Neural cell (in vitro differentiated cells): ENCODE results near the gene ATP2B2. TPM values are rescaled to one million over a fixed set of nuclear protein-coding genes. Genes with fewer than 3 reads are reported as not detected.

Experiments used
- H2AFZ ChIP-seq: fragments of 200-600, 300-800 bp; sonication (generic), shearing (Covaris generic); 2 replicates; pipeline ENCODE4 v1.6.0; 2014; ENCODE audit warnings: low read depth, mild to moderate bottlenecking, antibody characterized with exemption, low read length, moderate library complexity
- H3F3A ChIP-seq: fragments of 200-600 bp; shearing (Covaris generic); 2 replicates; pipeline ENCODE4 v1.6.1; 2016; ENCODE audit warnings: mild to moderate bottlenecking, moderate library complexity, mixed read lengths, antibody characterized with exemption, low read length; ENCODE audit not compliant: insufficient read depth, poor library complexity, severe bottlenecking
- H3K27ac ChIP-seq: fragments of 200-600, 300-800 bp; sonication (generic), shearing (Covaris generic); 2 replicates; pipeline ENCODE4 v1.5.1; 2014; ENCODE audit warnings: mild to moderate bottlenecking, low read length, moderate library complexity
- H3K27me3 ChIP-seq: fragments of 300-800, 200-600 bp; sonication (generic), shearing (Covaris generic); 2 replicates; pipeline ENCODE4 v1.6.0; 2014; ENCODE audit warnings: mild to moderate bottlenecking, low read depth, low read length, moderate library complexity; ENCODE audit not compliant: insufficient read depth
- H3K36me3 ChIP-seq: fragments of 300-800, 200-600 bp; sonication (generic), shearing (Covaris generic); 2 replicates; pipeline ENCODE4 v1.5.1; 2014; ENCODE audit warnings: mild to moderate bottlenecking, antibody characterized with exemption, low read length, moderate library complexity; ENCODE audit not compliant: insufficient read depth
- H3K4me2 ChIP-seq: fragments of 300-800, 200-600 bp; sonication (generic), shearing (Covaris generic); 2 replicates; pipeline ENCODE4 v1.6.0; 2014; ENCODE audit warnings: mild to moderate bottlenecking, low read length
- H3K4me3 ChIP-seq: fragments of 300-800, 200-600 bp; sonication (generic), shearing (Covaris generic); 2 replicates; pipeline ENCODE4 v1.5.1; 2014; ENCODE audit warnings: mild to moderate bottlenecking, low read length, moderate library complexity
- H3K79me2 ChIP-seq: fragments of 200-600 bp; shearing (Covaris generic); replicated peaks from 2 replicates; pipeline ENCODE4 v1.6.0; 2014; ENCODE audit warnings: mild to moderate bottlenecking, low read length, moderate library complexity; ENCODE audit not compliant: insufficient read depth
- H3K9ac ChIP-seq: fragments of 300-800, 200-600 bp; sonication (generic), shearing (Covaris generic); 2 replicates; pipeline ENCODE4 v1.6.1; 2016; ENCODE audit warnings: mild to moderate bottlenecking, low read length, mixed read lengths
- H3K9me2 ChIP-seq: fragments of 200-600 bp; shearing (Covaris generic); 2 replicates; pipeline ENCODE4 v1.6.1; 2016; ENCODE audit warnings: mild to moderate bottlenecking, low read length, mixed read lengths; ENCODE audit not compliant: insufficient read depth
- H3K9me3 ChIP-seq: fragments of 200-600, 300-800 bp; sonication (generic), shearing (Covaris generic); 2 replicates; pipeline ENCODE4 v1.6.1; 2016; ENCODE audit warnings: mild to moderate bottlenecking, mixed run types, low read length, moderate library complexity, mixed read lengths
- H4K20me1 ChIP-seq: fragments of 200-600 bp; shearing (Covaris generic); 2 replicates; pipeline ENCODE4 v1.6.1; 2016; ENCODE audit warnings: mild to moderate bottlenecking, mixed run types; ENCODE audit not compliant: insufficient read depth
- EP300 ChIP-seq: fragments of 450-650 bp; conservative IDR thresholded peaks from 2 replicates; pipeline ENCODE4 v1.6.1; 2014; ENCODE audit warnings: antibody characterized with exemption, mild to moderate bottlenecking, moderate library complexity; ENCODE audit not compliant: poor library complexity, severe bottlenecking
- EZH2 ChIP-seq: fragments of 200-600, 300-800 bp; shearing (Covaris generic), sonication (generic); IDR thresholded peaks from 2 replicates; pipeline ENCODE4 v1.6.1; 2014; ENCODE audit warnings: antibody characterized with exemption, low read length, borderline replicate concordance, mild to moderate bottlenecking; ENCODE audit not compliant: insufficient read depth, poor library complexity, severe bottlenecking
- MXI1 ChIP-seq: fragments of 450-650 bp; conservative IDR thresholded peaks from 2 replicates; pipeline ENCODE4 v1.6.1; 2014; ENCODE audit warnings: antibody characterized with exemption, mild to moderate bottlenecking; ENCODE audit not compliant: poor library complexity, severe bottlenecking
- POLR2AphosphoS5 ChIP-seq: IDR thresholded peaks from 2 replicates; pipeline ENCODE4 v1.6.1; 2012
- RAD21 ChIP-seq: fragments of 450-650 bp; conservative IDR thresholded peaks from 2 replicates; pipeline ENCODE4 v1.6.1; 2014; ENCODE audit warnings: antibody characterized with exemption, mild to moderate bottlenecking, moderate library complexity
- SMC3 ChIP-seq: fragments of 450-650 bp; conservative IDR thresholded peaks from 2 replicates; pipeline ENCODE4 v1.6.1; 2014; ENCODE audit warnings: antibody characterized with exemption, mild to moderate bottlenecking, moderate library complexity; ENCODE audit not compliant: poor library complexity
- TAF1 ChIP-seq: IDR thresholded peaks from 2 replicates; pipeline ENCODE4 v1.6.1; 2012; ENCODE audit warnings: low read depth
- polyA plus RNA-seq: library from polyadenylated mRNA; depleted of rRNA; stranded (reverse); fragments of >200 nt; gene quantifications from 2 replicates; pipeline ENCODE4 v1.2.3, GENCODE V29; 2014
- TF ChIP-seq, protein P1 (sequence below): fragments of 450-650 bp; IDR thresholded peaks from 2 replicates; pipeline ENCODE4 v1.5.1; 2014; ENCODE audit warnings: antibody characterized with exemption, mild to moderate bottlenecking, moderate library complexity; ENCODE audit not compliant: poor library complexity, severe bottlenecking
- TF ChIP-seq, protein P2 (sequence below): IDR thresholded peaks from 2 replicates; pipeline ENCODE4 v1.6.1; 2012; ENCODE audit warnings: borderline replicate concordance

ATP2B2 gene
- polyA plus RNA-seq, 1 donor from 2014 or later: 8.3 TPM

DNA sequence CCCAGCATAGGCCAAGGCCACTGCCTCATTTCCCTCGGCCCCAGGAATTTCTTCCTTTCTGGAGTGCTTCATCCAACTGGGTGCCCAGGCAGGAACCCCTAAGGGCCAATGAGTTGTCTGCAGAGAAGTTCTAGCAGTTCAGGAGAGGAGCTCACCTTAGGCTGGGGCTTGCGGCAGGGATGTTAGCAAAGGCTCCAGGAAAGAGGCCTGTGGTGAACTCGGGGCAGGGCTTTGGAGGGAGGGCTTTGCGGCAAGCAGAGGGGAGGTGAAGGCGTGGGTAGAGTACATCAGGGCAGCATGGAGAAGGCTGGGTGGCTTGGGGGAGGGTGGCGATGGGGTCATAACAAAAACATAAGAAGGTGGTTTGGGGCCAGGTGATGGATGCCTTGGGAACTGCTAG is 213.7 kb downstream of the ATP2B2 start:
- Histone ChIP-seq H3F3A (no peaks in the 10 kb centered on the region), H3K36me3 (no peaks in the 10 kb centered on the region), H2AFZ (no peak overlapping the region), H3K27me3 (no peaks in the 10 kb centered on the region), H3K4me2 (no peak overlapping the region), H3K9ac (no peak overlapping the region), H4K20me1 (no peaks in the 10 kb centered on the region), H3K9me2 (no peaks in the 10 kb centered on the region), H3K79me2 (no peaks in the 10 kb centered on the region), H3K4me3 (no peak overlapping the region), H3K9me3 (no peaks in the 10 kb centered on the region), H3K27ac (no peak overlapping the region)
- no peak for TF ChIP-seq SMC3
- no peak for TF ChIP-seq EZH2
- no peak for TF ChIP-seq TAF1
- TF ChIP-seq, protein P1, sequence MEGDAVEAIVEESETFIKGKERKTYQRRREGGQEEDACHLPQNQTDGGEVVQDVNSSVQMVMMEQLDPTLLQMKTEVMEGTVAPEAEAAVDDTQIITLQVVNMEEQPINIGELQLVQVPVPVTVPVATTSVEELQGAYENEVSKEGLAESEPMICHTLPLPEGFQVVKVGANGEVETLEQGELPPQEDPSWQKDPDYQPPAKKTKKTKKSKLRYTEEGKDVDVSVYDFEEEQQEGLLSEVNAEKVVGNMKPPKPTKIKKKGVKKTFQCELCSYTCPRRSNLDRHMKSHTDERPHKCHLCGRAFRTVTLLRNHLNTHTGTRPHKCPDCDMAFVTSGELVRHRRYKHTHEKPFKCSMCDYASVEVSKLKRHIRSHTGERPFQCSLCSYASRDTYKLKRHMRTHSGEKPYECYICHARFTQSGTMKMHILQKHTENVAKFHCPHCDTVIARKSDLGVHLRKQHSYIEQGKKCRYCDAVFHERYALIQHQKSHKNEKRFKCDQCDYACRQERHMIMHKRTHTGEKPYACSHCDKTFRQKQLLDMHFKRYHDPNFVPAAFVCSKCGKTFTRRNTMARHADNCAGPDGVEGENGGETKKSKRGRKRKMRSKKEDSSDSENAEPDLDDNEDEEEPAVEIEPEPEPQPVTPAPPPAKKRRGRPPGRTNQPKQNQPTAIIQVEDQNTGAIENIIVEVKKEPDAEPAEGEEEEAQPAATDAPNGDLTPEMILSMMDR: no peak
- TF ChIP-seq POLR2AphosphoS5: no peak
- TF ChIP-seq, protein P2, sequence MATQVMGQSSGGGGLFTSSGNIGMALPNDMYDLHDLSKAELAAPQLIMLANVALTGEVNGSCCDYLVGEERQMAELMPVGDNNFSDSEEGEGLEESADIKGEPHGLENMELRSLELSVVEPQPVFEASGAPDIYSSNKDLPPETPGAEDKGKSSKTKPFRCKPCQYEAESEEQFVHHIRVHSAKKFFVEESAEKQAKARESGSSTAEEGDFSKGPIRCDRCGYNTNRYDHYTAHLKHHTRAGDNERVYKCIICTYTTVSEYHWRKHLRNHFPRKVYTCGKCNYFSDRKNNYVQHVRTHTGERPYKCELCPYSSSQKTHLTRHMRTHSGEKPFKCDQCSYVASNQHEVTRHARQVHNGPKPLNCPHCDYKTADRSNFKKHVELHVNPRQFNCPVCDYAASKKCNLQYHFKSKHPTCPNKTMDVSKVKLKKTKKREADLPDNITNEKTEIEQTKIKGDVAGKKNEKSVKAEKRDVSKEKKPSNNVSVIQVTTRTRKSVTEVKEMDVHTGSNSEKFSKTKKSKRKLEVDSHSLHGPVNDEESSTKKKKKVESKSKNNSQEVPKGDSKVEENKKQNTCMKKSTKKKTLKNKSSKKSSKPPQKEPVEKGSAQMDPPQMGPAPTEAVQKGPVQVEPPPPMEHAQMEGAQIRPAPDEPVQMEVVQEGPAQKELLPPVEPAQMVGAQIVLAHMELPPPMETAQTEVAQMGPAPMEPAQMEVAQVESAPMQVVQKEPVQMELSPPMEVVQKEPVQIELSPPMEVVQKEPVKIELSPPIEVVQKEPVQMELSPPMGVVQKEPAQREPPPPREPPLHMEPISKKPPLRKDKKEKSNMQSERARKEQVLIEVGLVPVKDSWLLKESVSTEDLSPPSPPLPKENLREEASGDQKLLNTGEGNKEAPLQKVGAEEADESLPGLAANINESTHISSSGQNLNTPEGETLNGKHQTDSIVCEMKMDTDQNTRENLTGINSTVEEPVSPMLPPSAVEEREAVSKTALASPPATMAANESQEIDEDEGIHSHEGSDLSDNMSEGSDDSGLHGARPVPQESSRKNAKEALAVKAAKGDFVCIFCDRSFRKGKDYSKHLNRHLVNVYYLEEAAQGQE: no peak

DNA sequence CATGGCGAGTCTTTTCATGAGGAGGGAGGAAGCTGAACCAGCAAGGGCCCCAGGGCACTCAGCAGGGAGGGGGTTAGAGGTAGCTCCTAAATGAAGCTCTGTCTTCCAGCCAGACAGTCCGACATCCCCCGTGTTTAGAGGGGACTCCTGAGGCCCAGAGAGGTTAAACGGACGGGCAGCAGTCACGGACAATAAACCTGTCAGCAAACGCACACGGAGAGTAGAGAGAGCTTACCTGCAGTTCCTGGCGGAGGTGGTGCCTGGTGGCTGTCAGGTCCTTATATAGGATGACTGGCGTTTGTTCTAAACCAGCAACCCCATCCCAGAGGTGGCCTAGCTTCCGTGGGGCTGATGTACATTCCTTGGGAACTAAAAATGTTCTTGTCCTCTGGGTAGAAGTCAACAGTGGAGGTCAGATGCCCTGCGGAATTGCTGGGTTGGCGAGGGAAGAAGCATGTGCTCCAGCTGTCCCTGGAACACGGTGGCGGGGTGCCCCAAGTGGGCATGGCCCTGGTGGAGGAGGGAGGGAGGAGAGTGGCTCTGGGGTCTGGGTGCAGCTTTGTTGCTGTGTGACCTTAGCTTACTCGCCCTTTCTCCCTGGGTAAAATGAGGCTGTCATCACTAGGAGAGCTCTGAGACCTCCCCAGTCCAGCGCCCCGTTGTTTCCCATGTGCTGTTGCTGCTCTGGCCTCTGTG is 214.8 kb downstream of the ATP2B2 start:
- H3K4me2 ChIP-seq: no peak overlapping the region
- H3K27me3 ChIP-seq: no peaks in the 10 kb centered on the region
- H3K9ac ChIP-seq: no peak overlapping the region
- H3K27ac ChIP-seq: no peak overlapping the region
- H3K4me3 ChIP-seq: no peak overlapping the region
- H3K9me2 ChIP-seq: no peaks in the 10 kb centered on the region
- H3K36me3 ChIP-seq: no peaks in the 10 kb centered on the region
- TF ChIP-seq EZH2 (no peak), EP300 (no peak), TAF1 (no peak)
- H4K20me1 ChIP-seq: no peaks in the 10 kb centered on the region
- H3K79me2 ChIP-seq: no peaks in the 10 kb centered on the region
- H3K9me3 ChIP-seq: no peaks in the 10 kb centered on the region
- H3F3A ChIP-seq: no peaks in the 10 kb centered on the region
- no peak overlapping the region for H2AFZ ChIP-seq

DNA sequence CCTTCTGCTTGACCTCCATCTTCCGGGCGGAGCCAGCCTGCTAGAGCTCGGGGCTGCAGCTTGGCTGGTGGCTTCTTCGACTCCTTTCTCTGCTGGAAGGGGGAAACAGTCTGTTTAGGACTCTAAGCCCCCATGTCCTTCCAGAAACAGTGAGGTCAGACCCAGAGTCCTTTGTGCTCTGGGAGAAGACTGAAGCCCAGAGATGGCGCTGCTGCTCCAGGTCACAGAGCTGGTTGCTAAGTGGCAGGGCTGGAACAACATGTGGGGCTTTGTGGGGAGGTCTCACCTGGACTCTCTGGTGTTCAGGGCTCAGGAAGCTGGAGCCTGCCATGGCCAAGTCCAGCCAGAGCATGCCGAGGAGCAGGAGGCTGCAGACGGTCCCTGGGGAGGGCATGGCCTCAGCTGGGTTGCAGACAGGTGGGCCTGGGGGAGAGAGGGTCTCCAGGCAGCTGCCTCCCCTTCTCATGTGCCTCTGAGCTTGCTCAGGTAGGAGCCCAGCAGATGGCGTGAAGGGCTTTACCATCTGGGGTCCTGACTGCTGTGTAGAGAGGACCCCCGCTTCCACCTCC is 215.5 kb downstream of the ATP2B2 start:
- no peak overlapping the region for H2AFZ ChIP-seq

More for the DNA sequence above, 215.5 kb downstream of the ATP2B2 start:
- Histone ChIP-seq H3K4me2 (no peak overlapping the region), H3F3A (no peaks in the 10 kb centered on the region), H3K9ac (no peak overlapping the region), H3K9me2 (no peaks in the 10 kb centered on the region), H3K27me3 (no peaks in the 10 kb centered on the region), H4K20me1 (no peaks in the 10 kb centered on the region), H3K27ac (no peak overlapping the region), H3K9me3 (no peaks in the 10 kb centered on the region), H3K4me3 (no peak overlapping the region), H3K36me3 (no peaks in the 10 kb centered on the region), H3K79me2 (no peaks in the 10 kb centered on the region)
- TF ChIP-seq EZH2: no peak
- TF ChIP-seq EP300: no peak
- TF ChIP-seq RAD21: no peak
- TF ChIP-seq, protein P2: no peak
- TF ChIP-seq SMC3: no peak
- TF ChIP-seq, protein P1: no peak
- TF ChIP-seq POLR2AphosphoS5: no peak
- TF ChIP-seq MXI1: no peak
- TF ChIP-seq TAF1: no peak
